Suprapubic skin (tissue), 4 donors: ENCODE measurements around the gene RAB3IP. TPM values are rescaled to one million over a fixed set of nuclear protein-coding genes. Genes with fewer than 3 reads are reported as not detected.

Experiments
- DNase-seq, 2 donors: peaks; one replicate each; pipeline ENCODE4 v3.0.0-alpha.2; 2019; ENCODE audit warnings: low spot score in 2 of 2
- H3K27ac ChIP-seq: fragments of 200-600 bp; sonication (generic); one replicate; pipeline ENCODE4 v1.5.1; 2019
- H3K27me3 ChIP-seq: fragments of 200-600 bp; sonication (generic); one replicate; pipeline ENCODE4 v1.5.1; 2019
- H3K36me3 ChIP-seq: fragments of 200-600 bp; sonication (generic); one replicate; pipeline ENCODE4 v1.5.1; 2019
- H3K4me1 ChIP-seq: fragments of 200-600 bp; sonication (generic); one replicate; pipeline ENCODE4 v1.5.1; 2019
- H3K4me3 ChIP-seq: fragments of 200-600 bp; sonication (generic); one replicate; pipeline ENCODE4 v1.5.1; 2019; ENCODE audit warnings: mild to moderate bottlenecking
- H3K9me3 ChIP-seq: fragments of 200-600 bp; sonication (generic); one replicate; pipeline ENCODE4 v1.5.1; 2019
- EP300 ChIP-seq: sonication (generic); formaldehyde crosslinking; IDR thresholded peaks from one replicate; pipeline ENCODE4 v1.6.1; 2017; ENCODE audit warnings: antibody characterized with exemption
- POLR2A ChIP-seq, 2 donors: fragments of 450-650 bp; IDR thresholded peaks; one replicate each; pipeline ENCODE4 v1.6.1; 2017; ENCODE audit warnings: antibody characterized with exemption in 2 of 2, mild to moderate bottlenecking in 2 of 2, moderate library complexity in 2 of 2
- POLR2AphosphoS5 ChIP-seq, 3 donors: sonication (generic); formaldehyde crosslinking; IDR thresholded peaks; one replicate each; pipeline ENCODE4 v1.6.1; 2017; ENCODE audit warnings: antibody characterized with exemption in 3 of 3
- WGBS: methylation state at CpG from one replicate; pipeline ENCODE4 v1.1.5; 2018; 5-methylcytosine and 5-hydroxymethylcytosine counted together
- total RNA-seq, 4 donors: library from RNA; depleted of rRNA; stranded (reverse); fragments of >200 nt; gene quantifications; one replicate each; pipeline ENCODE4 v1.1.0, GENCODE V29; 2016
- TF ChIP-seq, protein P1 (sequence below), 2 donors: fragments of 200-600 bp in 1 of 2; fragments of 450-650 bp in 1 of 2; sonication (generic) in 1 of 2; IDR thresholded peaks; one replicate each; pipeline ENCODE4 v1.5.1; 2016 to 2019; ENCODE audit warnings: antibody characterized with exemption in 2 of 2, mild to moderate bottlenecking in 1 of 2, moderate library complexity in 1 of 2

RAB3IP gene
- total RNA-seq, 4 donors from 2014 or later = 15.0 to 27.8 (median 21.9) TPM

DNA sequence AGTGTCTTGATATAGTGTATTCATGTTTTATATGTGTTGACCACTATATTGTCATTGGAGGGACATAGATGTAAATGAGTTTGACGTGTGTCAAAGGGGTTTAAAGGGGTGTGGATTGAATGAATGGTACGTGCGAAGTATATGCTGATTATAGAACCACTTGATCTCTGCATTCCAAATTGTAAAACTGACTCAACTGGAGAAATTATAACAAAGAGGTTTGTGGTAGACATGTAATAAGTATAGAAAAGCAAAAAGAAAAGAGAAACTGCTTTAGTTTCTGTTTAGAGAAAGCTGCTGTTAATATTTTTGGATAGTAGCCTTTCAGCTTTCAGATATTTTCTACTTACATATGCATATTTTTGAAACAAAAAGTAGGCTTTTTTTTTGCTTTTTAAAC, 77.4 kb downstream of the RAB3IP start:
- no peak overlapping the region for H3K27ac ChIP-seq
- no peaks in the 10 kb centered on the region for H3K4me1 ChIP-seq
- H3K4me3 ChIP-seq = no peak overlapping the region
- H3K27me3 ChIP-seq = no peaks in the 10 kb centered on the region
- no peaks in the 10 kb centered on the region for H3K9me3 ChIP-seq
- TF ChIP-seq, protein P1, sequence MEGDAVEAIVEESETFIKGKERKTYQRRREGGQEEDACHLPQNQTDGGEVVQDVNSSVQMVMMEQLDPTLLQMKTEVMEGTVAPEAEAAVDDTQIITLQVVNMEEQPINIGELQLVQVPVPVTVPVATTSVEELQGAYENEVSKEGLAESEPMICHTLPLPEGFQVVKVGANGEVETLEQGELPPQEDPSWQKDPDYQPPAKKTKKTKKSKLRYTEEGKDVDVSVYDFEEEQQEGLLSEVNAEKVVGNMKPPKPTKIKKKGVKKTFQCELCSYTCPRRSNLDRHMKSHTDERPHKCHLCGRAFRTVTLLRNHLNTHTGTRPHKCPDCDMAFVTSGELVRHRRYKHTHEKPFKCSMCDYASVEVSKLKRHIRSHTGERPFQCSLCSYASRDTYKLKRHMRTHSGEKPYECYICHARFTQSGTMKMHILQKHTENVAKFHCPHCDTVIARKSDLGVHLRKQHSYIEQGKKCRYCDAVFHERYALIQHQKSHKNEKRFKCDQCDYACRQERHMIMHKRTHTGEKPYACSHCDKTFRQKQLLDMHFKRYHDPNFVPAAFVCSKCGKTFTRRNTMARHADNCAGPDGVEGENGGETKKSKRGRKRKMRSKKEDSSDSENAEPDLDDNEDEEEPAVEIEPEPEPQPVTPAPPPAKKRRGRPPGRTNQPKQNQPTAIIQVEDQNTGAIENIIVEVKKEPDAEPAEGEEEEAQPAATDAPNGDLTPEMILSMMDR (IDR thresholded peaks at IDR 0.05) = no peak
- TF ChIP-seq EP300 (no peak), POLR2AphosphoS5 (IDR thresholded peaks at IDR 0.05) (no peak), POLR2A (IDR thresholded peaks at IDR 0.05) (no peak)
- H3K36me3 ChIP-seq = no peaks in the 10 kb centered on the region
- WGBS = 90% methylated on average over 3 of the region's 3 CpGs
- DNase-seq = no peak

GRCh38 chr12:69821032-69821455, 82.4 kb downstream of the RAB3IP start:
- Histone ChIP-seq H3K4me3 (no peak overlapping the region), H3K9me3 (no peaks in the 10 kb centered on the region), H3K36me3 (no peaks in the 10 kb centered on the region), H3K27me3 (no peaks in the 10 kb centered on the region), H3K27ac (no peak overlapping the region), H3K4me1 (peaks cover 7% of the 10 kb centered on the region)
- DNase-seq = no peak
- TF ChIP-seq POLR2A (IDR thresholded peaks at IDR 0.05) = no peak
- no peak for TF ChIP-seq POLR2AphosphoS5 (IDR thresholded peaks at IDR 0.05)
- TF ChIP-seq EP300 = no peak
- TF ChIP-seq, protein P1 (IDR thresholded peaks at IDR 0.05) = no peak
- WGBS = 75% methylated on average over 6 of the region's 6 CpGs

- TF ChIP-seq POLR2A (IDR thresholded peaks at IDR 0.05) (no peak), EP300 (no peak), POLR2AphosphoS5 (IDR thresholded peaks at IDR 0.05) (no peak)
- TF ChIP-seq, protein P1 (IDR thresholded peaks at IDR 0.05) = no peak
- WGBS = 38% methylated on average over 8 of the region's 8 CpGs
- no peaks in the 10 kb centered on the region for H3K9me3 ChIP-seq
- no peak for DNase-seq
- peaks cover 7% of the 10 kb centered on the region for H3K4me1 ChIP-seq
- no peak overlapping the region for H3K4me3 ChIP-seq
- H3K36me3 ChIP-seq = no peaks in the 10 kb centered on the region
- no peak overlapping the region for H3K27ac ChIP-seq
- no peaks in the 10 kb centered on the region for H3K27me3 ChIP-seq
Measured at GRCh38 chr12:69821456-69822159, 82.9 kb downstream of the RAB3IP start.

GRCh38 chr12:69822201-69822860, 83.7 kb downstream of the RAB3IP start:
- Histone ChIP-seq H3K27me3 (no peaks in the 10 kb centered on the region), H3K36me3 (no peaks in the 10 kb centered on the region), H3K4me3 (no peak overlapping the region), H3K9me3 (no peaks in the 10 kb centered on the region), H3K4me1 (peaks cover 7% of the 10 kb centered on the region), H3K27ac (no peak overlapping the region)
- no peak for DNase-seq
- 65% methylated on average over 3 of the region's 3 CpGs for WGBS
- TF ChIP-seq POLR2AphosphoS5 (IDR thresholded peaks at IDR 0.05) (no peak), POLR2A (IDR thresholded peaks at IDR 0.05) (no peak), EP300 (no peak)
- TF ChIP-seq, protein P1 (IDR thresholded peaks at IDR 0.05) = no peak

GRCh38 chr12:69824028-69824427, 85.4 kb downstream of the RAB3IP start:
- DNase-seq = no peak
- H3K36me3 ChIP-seq = no peaks in the 10 kb centered on the region
- no peak overlapping the region for H3K27ac ChIP-seq
- no peaks in the 10 kb centered on the region for H3K9me3 ChIP-seq
- H3K27me3 ChIP-seq = no peaks in the 10 kb centered on the region
- TF ChIP-seq, protein P1 (IDR thresholded peaks at IDR 0.05) = no peak
- no peak for TF ChIP-seq EP300
- TF ChIP-seq POLR2AphosphoS5 (IDR thresholded peaks at IDR 0.05) = no peak
- no peak for TF ChIP-seq POLR2A (IDR thresholded peaks at IDR 0.05)
- no peak overlapping the region for H3K4me3 ChIP-seq
- peaks cover 7% of the 10 kb centered on the region for H3K4me1 ChIP-seq
